Kidney glomerular epithelial cell (primary cell): Measurements from ENCODE around the gene FLRT1.

Experiments used
- DNase-seq: peaks from one replicate; lab custom pipeline; 2025; lab: John Stamatoyannopoulos, UW

FLRT1 gene, protein sequence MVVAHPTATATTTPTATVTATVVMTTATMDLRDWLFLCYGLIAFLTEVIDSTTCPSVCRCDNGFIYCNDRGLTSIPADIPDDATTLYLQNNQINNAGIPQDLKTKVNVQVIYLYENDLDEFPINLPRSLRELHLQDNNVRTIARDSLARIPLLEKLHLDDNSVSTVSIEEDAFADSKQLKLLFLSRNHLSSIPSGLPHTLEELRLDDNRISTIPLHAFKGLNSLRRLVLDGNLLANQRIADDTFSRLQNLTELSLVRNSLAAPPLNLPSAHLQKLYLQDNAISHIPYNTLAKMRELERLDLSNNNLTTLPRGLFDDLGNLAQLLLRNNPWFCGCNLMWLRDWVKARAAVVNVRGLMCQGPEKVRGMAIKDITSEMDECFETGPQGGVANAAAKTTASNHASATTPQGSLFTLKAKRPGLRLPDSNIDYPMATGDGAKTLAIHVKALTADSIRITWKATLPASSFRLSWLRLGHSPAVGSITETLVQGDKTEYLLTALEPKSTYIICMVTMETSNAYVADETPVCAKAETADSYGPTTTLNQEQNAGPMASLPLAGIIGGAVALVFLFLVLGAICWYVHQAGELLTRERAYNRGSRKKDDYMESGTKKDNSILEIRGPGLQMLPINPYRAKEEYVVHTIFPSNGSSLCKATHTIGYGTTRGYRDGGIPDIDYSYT

DNA sequence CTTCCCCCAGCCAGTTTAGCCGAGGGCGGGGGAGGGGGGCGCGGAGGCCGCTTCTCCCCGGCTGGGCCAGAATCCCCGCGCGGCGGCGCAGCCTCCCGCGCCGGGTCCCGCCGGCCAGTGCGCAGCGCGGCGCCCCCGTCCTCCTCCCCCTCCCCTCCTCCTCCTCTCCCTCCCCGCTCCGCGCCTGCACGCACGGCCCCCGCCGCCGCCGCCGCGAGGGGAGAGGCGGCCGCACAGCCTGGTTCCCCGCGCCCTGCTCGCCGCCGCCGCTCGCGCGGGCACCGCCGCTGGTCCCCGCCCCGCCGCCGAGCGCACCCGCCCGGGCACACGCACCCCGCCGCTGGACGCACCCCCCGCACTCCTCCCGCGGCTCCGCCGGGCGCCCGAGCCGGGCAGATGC lies at the start of gene FLRT1:
Gene FLRT1 (plus strand): TSS at position 356 of the 400 bp plus-strand sequence. CDS start 80,337 bp downstream, outside the sequence.
- DNase-seq: no peak

DNA sequence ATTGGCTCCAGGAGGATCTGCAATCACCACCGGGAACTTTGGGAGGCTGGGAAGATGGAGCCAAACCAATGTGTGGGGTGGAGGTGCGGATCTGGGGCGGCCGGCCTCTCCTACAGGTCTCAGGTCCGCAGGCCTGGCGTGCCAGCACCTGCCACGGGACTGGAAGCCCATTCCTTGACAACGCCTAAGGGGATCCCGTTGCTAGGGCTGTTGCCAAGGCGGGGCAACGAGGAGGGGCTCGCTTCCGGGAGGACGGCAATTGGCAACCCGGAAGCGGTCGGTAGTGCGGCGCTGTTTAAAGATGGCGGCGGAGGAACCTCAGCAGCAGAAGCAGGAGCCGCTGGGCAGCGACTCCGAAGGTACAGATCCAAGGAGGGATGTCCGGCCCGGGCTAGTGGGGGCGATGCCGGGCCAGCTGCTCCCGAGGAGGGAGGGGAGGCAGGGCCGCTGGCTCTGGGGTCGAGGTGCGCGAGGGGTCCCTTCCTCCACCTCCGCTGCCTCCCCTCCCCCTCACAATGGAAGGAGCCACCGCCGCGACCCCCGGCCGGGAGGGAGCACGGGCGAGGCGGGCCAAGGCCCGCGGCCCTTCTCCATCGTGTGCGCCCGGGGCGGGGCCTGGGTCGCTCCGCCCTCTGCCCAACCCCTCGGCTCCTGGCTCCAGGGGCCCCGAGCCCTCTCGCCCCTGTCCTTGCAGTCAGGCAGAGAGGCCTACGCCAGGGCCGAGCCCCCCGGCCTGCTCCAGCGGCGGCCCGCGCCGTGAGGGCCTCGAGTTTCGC lies 49.4 kb upstream of the FLRT1 start, which contains the start of gene OTUB1:
Gene OTUB1 (plus strand): TSS at position 283 of the 776 bp plus-strand sequence. CDS start 19 bp downstream, at position 302.
- DNase-seq: peak; percentile 81

DNA sequence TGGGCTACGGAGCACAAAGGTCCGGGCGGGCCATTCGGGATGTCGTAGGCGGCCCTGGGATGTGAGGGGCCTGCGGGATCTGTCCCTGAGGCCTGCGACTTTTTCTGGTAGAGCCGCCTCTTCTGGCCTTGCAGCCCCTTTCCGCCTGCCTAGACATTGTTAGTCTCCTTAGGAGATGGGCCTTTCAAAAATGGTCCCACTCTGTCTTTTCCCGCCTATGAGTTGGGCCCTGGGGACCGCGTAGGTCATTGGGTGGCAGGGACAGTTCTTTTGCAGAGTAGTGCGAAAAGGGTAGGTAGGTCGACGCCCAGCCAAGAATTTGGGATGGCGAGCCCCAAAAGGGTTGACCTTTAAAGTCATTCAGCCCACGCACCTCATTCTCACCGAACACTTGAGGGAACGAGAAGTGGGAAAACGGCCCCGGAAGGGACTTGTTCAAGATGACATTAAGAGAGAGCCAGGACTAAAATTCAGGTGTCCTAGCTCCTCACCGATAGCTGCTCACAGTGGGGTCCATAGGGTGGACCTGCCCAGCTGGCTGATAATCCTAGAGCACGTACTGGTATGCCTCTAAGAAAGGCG lies 48.7 kb upstream of the FLRT1 start:
- DNase-seq: no peak

DNA sequence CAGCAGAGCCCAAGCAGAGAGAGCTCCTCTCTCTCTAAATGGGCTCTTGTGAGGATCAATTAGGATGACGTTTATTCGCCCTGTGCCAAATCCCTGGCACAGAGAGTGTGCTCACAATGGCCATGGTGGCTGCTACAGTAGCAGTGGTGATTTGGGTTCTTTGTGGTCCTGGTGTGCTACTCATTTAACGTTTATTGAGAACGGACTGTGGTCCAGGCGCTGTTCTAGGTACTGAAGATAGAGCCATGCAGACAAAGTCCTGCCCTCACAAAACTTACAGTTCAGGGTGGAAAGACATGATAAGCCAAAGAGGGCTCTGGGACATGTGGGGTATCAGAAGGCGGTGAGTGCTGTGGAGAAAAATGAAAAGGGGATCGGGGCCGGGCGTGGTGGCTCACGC lies 44.2 kb upstream of the FLRT1 start:
- DNase-seq: no peak

DNA sequence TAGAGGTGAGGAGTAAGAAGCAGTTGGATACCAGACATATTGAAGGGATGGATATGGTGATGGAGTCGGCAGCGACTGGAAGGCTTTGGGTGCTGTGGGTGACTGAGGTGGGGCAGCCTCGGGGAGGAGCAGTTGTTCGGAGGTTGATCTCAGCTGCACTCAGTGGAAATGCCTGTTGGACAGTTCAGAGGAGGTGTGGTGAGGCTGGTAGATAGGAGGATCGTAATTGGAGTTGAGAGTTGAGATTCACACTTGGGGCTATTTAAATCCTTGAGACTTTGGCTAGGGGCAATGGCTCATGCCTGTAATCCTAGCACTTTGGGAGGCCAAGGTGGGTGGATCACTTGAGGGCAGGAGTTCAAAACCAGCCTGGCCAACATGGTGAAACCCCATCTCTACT lies 42.6 kb upstream of the FLRT1 start:
- no peak for DNase-seq

DNA sequence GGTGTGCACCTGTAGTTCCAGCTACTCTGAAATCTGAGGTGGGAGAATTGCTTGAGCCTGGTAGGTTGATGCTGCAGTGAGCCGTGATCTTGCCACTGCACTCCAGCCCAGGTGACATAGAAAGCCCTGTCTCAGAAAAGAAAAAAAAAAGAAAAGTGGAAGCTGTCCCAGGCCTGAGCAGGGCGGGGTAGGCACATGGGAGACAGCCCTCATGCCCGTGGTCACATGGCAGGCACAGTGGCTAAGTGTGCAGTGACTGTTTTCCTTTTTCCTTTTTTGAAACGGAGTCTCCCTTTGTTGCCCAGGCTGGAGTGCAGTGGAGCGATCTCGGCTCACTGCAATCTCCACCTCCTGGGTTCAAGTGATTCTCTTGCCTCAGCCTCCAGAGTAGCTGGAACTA lies 41.7 kb upstream of the FLRT1 start:
- no peak for DNase-seq

DNA sequence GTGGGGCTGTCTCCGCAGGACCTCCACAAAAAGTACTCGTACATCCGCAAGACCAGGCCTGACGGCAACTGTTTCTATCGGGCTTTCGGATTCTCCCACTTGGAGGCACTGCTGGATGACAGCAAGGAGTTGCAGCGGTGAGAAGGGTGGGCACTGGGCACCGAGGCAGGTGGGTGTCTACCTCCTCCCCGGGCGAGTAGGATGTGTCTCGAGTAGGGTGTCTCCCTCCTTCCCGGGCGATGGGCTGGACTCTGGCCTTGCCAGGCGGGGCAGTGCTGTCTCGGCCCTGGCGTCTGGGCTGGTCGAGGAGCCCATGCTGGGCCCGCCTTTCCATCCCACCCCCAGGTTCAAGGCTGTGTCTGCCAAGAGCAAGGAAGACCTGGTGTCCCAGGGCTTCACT lies 39.2 kb upstream of the FLRT1 start:
- no peak for DNase-seq

DNA sequence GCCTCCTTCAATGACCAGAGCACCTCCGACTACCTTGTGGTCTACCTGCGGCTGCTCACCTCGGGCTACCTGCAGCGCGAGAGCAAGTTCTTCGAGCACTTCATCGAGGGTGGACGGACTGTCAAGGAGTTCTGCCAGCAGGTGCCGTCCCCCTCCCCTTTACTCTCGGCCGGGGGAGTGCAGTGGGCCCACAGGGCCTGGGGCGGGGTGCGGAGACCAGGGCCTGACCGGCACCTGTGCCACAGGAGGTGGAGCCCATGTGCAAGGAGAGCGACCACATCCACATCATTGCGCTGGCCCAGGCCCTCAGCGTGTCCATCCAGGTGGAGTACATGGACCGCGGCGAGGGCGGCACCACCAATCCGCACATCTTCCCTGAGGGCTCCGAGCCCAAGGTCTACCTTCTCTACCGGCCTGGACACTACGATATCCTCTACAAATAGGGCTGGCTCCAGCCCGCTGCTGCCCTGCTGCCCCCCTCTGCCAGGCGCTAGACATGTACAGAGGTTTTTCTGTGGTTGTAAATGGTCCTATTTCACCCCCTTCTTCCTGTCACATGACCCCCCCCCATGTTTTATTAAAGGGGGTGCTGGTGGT lies 38.5 kb upstream of the FLRT1 start:
- DNase-seq: no peak

DNA sequence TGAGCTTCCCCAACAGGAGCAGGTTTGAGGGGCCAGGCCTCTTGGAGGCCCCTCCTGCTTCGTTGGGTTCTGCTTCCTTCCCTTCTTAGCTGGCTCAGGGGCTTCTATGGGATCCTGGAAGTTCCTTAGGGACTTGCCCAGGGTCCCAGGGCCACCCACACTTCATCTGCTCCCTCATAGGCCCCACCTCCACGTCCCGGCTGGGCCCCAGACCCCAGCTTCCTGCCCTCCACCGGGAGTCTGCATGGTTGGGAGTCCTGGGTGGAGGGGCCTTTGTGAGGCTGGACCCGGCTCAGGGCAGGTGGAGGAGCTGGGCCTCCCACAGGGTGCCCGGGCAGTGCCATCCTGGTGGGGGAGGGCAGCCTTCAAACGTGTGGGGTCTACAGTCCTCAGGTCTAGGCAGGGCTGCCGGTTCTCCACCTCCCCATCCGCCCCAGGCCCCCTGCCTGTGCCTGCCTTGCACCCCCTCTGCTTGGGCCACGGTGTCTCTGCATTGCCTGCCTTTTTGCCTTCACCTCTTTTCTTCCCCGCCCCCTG lies 37.9 kb upstream of the FLRT1 start:
- no peak for DNase-seq

DNA sequence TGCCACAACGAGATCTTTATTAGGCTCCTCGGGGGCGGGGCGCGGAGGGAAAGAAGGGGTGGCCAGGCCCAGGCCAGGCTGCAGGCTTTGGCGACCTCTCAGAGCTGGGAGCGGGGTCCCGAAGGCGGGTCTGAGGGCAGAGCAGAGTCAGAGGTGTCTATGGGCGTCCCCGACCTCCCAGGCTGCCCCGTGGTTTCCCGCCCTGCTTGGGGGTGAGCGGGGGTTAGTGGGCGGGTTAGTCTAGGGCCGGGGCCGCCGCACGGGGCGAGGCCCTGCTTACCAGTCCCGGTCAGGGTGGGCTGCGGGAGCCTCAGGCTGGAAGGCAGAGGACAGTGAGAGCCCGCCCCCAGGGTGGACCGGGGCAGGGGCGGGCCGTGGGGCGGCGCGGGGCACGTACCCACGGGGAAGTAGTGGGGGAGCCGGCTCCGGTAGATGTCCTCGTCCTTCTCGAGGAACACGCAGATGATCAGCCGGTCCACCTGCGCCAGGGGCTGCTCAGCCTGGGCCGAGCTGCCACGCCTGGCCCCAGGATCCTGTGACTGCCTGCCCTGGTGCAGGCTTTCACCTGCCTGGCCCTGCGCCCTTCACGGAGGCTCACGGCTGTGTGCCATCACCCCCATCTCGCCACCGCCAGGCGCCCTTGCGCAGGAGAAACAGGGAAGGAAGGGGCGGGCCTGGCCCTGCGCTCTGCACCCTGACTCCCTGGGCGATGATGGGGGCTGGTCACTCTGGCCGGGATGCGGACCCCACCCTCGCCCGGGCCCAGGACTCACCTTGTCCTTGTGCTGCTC lies 37.0 kb upstream of the FLRT1 start:
- no peak for DNase-seq

DNA sequence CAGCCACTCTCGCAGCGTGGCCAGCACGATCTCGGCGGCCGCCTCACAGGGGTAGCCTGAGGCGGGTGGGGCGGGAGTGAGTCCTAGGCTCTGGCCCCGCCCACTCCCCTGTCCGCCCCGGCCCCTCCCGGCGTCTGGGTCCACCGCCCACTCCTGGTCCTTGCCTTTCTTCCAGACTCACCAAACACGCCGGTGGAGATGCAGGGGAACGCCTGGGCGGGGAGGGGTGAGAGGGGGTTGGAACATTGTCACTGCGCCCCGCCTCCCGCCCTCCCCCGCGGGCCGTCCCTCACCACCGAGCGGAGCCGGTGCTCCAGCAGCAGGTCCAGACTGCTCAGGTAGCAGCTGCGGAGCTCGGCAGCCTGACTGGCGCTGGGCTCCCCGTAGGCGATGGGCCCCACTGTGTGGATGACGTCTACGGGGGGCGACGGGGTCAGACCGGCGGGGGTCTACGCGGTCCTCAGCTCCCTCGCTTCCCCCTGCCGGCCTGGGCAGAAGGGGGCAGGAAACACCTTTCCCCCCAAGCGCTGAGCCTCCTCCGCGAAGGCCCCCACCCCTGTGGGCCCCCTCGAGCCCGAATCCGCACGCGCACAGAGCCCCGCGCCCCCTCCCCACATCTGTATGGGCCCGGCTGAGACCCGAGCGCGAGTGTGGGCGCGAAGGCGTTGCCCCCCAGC lies 36.2 kb upstream of the FLRT1 start:
- peak; percentile 4 for DNase-seq

DNA sequence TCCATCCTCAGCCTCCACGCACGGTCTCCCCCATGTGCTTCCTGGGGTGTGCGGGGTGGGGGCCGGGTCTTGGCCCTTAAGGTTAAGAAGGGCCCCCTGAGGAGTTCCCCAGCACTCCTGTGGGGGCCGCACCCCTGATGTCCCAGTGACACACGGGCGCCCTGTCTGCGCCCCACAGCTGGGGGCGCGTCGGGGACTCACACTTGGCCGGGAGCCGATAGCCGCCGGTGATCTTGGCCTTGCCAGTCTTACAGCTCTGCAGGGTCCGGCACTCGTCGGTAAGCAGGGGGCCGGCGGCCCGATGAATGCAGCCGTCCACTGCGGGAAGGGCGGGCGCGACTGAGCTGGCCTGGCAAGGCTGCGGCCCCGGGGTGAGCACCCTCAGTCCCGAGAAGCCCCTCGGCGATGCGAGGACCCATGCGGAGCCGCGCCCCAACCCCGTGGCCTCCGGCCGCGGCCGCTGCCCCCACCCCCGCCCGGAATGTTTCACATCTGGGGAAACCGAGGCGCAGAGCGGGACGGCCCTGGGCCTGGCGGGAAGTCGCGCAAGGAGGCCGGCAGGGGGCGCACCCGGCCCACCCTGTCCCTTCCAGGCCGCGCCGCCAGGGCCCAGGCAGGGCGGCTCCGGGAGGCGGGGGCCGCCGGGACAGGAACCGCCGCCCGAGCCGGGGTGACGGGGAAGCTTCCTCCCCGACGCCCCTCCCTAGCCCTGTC lies 35.5 kb upstream of the FLRT1 start:
- DNase-seq: peak; percentile 24

DNA sequence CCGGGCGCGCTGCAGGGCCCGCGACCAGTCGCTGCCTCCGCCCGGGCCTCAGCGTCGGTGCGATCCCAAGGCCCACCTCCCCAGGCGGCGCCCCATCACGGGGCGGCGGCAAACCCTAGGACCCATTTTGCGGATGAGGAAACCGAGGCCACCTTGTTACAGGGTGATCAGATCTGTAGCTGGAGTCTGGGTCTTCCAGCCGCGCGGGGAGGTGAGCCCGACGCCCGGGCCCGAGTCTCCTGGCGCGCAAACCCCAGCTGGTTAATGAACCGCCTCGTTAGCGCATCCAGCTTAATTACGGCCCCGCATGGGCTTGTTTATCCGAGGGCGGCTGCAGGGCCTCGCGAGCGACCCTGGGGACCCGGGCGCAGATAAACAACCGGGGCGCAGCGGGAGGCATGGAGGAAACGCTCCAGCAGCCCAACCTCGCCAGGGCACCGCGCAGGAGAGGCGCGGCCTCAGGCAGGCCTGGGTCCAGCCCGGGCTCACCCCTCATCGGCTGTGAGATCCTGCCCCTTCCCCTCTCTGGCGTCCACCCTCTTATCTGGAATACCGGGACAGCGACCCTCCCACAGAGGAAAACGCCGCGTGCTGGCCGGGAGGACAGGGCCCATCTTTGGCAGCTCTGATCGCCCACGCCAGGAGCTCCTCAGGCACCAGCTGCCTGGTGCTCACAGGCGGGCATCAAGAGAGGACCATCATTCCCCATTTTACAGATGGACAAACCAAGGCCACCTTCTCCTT lies 34.8 kb upstream of the FLRT1 start:
- no peak for DNase-seq

DNA sequence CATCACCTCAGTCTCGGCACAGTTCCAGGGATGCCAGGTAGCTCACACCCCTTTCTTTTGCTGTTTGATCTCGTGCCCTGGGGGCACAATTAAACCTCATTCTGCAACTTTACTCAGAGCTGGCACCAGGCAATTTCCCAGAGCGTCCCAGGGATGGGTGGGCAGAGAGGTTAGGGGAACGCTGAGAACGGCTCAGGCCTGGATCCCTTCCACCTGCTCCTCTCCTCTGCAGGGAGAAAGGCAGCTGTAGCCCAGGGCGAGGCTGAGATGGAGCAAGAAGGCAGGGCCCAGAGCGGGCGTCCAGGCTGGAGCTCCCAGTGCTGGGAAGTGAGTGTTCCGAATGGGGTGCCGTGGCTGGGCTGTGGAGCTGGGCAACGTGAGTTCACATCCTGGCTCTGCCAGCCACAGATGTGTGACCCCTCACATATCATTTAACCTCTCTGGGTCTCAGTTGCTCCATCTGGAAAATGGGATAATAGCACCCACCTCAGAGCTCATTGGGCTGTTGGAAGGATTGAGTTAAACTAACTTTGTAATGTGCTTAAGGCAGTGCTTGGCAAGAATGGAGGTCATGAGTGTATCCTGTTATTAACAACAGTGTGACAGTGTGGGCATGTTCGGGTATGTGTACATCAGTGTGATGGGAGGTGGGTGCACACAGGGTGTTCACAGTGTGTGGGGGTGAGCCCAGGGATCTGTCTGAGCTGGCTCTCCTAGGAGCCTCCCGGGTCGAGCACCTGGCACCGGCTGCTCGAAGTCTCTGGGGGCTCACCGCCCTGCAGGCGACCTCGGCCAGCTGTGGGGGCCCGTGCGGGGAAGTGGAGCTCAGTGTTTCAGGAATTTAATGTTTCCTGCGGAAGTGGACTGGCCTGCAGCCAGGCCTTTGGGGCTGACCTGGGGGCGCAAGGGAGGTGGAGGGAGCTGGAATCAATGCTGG lies 34.0 kb upstream of the FLRT1 start:
- no peak for DNase-seq

DNA sequence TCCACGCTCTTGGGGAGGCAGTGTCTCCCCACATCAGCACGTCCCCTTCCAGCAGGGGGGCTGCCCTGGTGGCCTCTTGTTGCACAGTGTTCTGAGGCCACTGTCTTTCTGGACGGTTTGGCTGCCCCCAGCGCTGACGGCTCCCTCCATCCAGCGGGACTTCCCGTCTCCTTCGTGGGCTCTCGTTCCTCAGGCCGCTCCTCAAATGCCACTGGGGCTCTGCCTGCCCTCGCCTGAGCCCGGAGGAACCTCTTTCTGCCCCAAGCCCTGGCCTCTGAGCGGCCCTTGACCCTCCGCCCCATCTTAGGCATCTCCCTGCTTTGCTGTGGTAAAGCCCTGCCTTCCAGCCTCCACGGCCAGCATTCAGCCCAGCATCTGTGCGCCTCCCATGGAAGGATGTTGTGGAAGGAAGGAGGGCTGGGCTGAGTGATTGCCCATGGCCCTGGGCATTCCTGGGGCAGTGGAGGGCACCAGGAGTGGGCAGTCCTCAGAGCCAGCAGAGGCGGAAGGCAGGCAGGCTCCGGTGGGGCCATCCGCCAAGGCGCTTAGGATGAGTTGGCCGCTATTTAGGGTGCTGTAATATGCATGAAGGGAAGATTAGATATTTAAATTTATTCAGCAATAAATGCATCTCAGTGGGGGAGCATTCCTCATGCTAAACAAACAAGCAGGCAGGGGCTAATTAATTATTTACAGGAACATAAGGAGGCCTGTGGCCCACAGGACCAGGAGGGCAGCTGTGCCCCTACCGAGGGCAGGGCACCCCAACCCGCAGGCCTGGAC lies 31.7 kb upstream of the FLRT1 start:
- DNase-seq: peak; percentile 3

DNA sequence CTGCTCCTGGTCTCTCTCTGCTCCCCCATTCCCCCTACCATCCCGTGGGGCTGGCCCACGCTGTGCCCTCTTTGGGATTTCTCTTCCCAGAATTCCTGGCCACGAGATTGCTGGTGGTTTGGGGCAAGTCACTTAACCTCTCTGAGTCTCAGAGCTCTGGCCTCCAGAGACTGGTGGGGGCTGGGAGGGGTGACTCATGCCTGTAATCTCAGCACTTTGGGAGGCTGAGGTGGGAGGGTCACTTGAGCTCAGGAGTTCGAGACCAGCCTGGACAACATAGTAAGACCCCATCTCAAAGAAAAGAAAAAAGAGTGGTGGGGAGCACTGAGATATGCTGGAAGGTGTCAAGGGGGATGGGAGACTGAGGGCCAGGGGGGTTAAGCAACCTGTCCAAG lies 31.1 kb upstream of the FLRT1 start:
- DNase-seq: no peak

DNA sequence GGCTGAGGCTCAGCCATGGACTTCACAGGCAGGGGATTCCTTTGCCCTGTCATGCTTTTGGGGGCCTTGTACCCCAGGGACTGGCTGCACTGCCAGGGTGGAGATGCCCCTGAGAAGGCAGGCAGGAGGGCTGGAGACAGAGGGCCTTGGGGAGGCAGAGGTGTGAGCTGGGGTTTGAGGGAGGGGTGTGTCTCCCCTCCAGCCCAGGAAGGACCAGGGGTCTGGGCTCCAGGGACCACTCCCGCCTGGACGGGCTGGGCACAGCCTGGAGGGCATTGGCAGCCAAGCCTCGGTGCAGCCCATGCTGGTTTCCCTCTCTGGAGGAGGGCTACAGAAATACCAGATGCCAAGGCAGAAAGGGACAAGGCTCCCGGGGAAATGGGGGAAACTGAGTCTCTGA lies 30.0 kb upstream of the FLRT1 start:
- DNase-seq: no peak
